Left cardiac atrium (tissue), 4 donors: Measurements from ENCODE around the gene LGALS9. TPM values are rescaled to one million over a fixed set of nuclear protein-coding genes. Genes with fewer than 3 reads are reported as not detected.
A peak's percentile ranks its signal among the peaks of the same experiment; 100 is the strongest.

Experiments used
- ATAC-seq, 2 donors: fragments of 200-7000 bp; cut with Tn5 transposase; one replicate each; pipeline ENCODE4 v1.9.1; 2020; ENCODE audit warnings: mild to moderate bottlenecking in 2 of 2, moderate library complexity in 2 of 2
- DNase-seq: peaks from one replicate; pipeline ENCODE4 v3.0.0-alpha.2; 2020
- intact Hi-C, 2 donors: fragments of 100-400 bp; cut with DNase I; formaldehyde crosslinking; loops; one replicate each; pipeline versions ENCODE4 v1.14.1 to v1.15.1; 2022 to 2023
- long read RNA-seq: library from polyadenylated mRNA; unstranded; transcript quantifications from one replicate; pipeline ENCODE4 v2.0.0, GENCODE V29; 2021
- total RNA-seq, 2 donors: library from RNA; stranded (reverse); fragmentation: NEBNext Ultra II Directional; extraction: Animal tissue kit (Norgen Biotek cat#: 25700); gene quantifications; one replicate each; pipeline ENCODE4 v1.2.1, GENCODE V29; 2021
- donor health status: DM: no; HTN: yes; CAD: no.
- donor health status: DM: no; HTN: yes; CAD: no; lungs with severe emphysema.
- donor health status: DM: yes; HTN: yes; CAD: no.
- donor health status: Dilated cardiomyopathy.

Gene LGALS9
- 10 to 100 TPM; 32.2 to 49.3 TPM for total RNA-seq
- long read RNA-seq, partial matches to known transcripts = 1 of 9 reads
- long read RNA-seq, other reads (novel, unspliced or antisense) = 3 of 9 reads

- ATAC-seq (peak; percentile 7 to 10), DNase-seq (no peak)
- intact Hi-C loops = no loop called here
Observed at GRCh38 chr17:27630607-27631410, at the start of gene LGALS9. Gene LGALS9 (plus strand): TSS chr17:27631188. CDS start chr17:27631266, 78 bp downstream.

- DNase-seq = no peak
- ATAC-seq = no peak
- intact Hi-C loops = no loop called here
Observed at GRCh38 chr17:27582696-27583095, 48.3 kb upstream of the LGALS9 start.

- DNase-seq (no peak), ATAC-seq (no peak)
- intact Hi-C loops = no loop called here
Observed at GRCh38 chr17:27585153-27585681, 45.8 kb upstream of the LGALS9 start.

GRCh38 chr17:27585792-27586191, 45.2 kb upstream of the LGALS9 start:
- no peak for ATAC-seq
- DNase-seq = no peak
- intact Hi-C loops = no loop called here

DNA sequence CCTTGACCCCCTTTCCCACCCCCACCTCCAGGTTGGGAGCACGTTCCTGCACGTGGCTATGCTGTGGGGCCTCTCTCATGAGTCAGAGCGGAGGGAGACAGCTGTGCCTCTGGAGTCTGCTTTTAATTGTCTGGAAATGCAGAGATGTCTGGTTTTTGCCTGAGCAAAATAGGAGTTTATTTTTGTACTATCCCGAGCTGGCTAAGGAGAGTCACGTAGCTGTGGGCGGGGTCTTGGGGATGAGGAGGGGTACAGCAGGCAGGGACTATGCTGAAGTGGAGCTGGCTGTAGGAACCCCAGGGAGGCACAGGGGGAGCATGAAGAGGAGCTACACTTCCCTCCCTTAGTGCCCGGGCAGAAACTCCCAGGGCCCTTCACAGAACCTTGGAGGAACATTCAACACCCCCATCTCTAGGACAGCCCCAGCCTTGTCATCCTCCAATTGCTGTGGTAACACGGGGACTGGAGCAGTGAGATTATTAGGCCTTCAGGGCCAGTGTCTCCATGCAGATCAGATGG, 44.7 kb upstream of the LGALS9 start:
- ATAC-seq (peak in 1 of 2 donors; percentile 31), DNase-seq (no peak)
- intact Hi-C loops = no loop called here

DNA sequence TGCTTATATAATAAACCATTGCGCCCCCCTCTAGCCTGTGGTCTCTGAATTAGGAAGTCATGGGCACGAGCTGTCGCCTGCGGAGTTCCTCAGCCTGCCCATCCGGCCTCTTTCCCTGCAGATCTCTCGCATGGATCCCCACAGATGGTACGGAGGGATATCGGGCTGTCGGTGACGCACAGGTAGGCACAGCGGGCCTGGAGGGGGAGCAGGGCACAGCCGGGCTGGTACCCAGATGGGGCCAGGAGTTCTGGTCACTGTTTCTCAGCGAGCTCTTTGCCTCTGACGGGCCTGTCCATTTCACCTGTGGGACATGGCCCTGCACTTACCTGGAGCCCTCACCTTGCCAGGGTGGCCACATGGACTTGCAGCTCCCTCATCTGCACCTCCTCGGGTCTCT, 42.6 kb upstream of the LGALS9 start:
- DNase-seq = no peak
- intact Hi-C loops = no loop called here
- no peak for ATAC-seq

GRCh38 chr17:27590864-27591263, 40.1 kb upstream of the LGALS9 start:
- ATAC-seq (no peak), DNase-seq (no peak)
- intact Hi-C loops = loop anchor here in 1 of 2 donors (10.0 kb wide), 1 partner anchor 96 kb away; no protein-coding TSS in a partner anchor

DNA sequence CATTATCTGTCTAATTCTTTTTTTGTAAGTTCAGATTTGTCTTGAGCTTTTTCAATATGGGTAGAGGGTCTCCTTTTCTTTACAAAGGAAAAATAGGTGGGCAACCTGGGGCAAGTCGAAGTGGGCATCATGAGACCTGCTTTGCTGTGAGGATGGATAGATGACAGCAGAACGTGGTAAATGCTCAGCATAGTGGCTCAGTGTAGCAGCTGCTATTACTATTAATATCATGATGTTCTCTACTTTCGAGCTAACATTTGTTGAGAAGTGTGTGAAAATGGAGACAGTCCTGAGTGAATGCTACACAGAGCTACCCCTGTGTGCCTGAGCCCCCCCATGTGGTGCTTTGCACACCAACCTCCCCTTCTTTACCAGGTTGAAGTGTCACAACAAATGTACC, 39.0 kb upstream of the LGALS9 start:
- no peak for ATAC-seq
- intact Hi-C loops = loop anchor here in 1 of 2 donors (10.0 kb wide), 1 partner anchor 97 kb away; no protein-coding TSS in a partner anchor
- DNase-seq = no peak

DNA sequence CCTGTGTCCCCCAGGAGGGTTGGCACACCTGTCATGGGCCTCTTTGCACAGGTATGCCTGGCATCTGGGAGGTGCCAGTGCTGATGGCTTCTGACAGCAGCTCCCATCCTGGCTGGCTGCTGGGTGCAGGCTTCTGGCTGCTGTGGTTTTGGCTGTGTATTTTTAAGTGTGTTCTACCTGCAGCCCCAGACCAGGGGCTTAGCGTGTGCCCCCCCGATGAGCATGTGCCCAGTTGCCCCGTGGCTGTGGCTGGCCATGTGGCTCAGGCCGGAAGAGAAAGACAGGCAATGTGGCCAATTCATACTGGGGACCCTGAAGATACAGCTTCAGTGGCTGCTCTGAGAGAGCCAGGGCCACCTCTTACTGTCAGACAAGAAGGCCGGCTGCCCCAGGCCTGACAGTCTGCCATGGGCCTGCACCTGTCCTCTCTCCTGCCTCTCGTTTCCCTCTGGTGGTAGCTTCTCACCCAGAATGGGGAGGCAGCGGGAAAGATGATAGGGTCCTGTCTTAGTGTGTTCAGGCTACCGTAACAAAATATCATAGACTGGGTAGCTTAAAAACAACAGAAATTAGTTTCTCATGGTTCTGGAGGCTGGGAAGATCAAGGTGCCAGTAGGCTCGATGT, 37.6 kb upstream of the LGALS9 start:
- intact Hi-C loops = loop anchor here in 1 of 2 donors (10.0 kb wide), 1 partner anchor 99 kb away; no protein-coding TSS in a partner anchor
- ATAC-seq = no peak
- no peak for DNase-seq

- ATAC-seq (no peak), DNase-seq (no peak)
- intact Hi-C loops = loop anchor here in 1 of 2 donors (10.0 kb wide), 1 partner anchor 99 kb away; no protein-coding TSS in a partner anchor
Observed at GRCh38 chr17:27593857-27594255, 37.1 kb upstream of the LGALS9 start.

- intact Hi-C loops = loop anchor here (5.0 to 10.0 kb wide), 4 partner anchors 33 to 363 kb away; partner anchors contain the start of gene KSR1 (in 2 of the 2)
- DNase-seq = no peak
- no peak for ATAC-seq
Observed at GRCh38 chr17:27595208-27595607, 35.8 kb upstream of the LGALS9 start.

GRCh38 chr17:27596096-27596495, 34.9 kb upstream of the LGALS9 start:
- ATAC-seq (peak in 1 of 2 donors; percentile 35), DNase-seq (no peak)
- intact Hi-C loops = loop anchor here (5.0 to 10.0 kb wide), 4 partner anchors 34 to 364 kb away; partner anchors contain the start of gene KSR1 (in 2 of the 2)

GRCh38 chr17:27596566-27597187, 34.3 kb upstream of the LGALS9 start:
- DNase-seq = no peak
- intact Hi-C loops = loop anchor here (5.0 to 10.0 kb wide), 4 partner anchors 34 to 364 kb away; partner anchors contain the start of gene KSR1 (in 2 of the 2)
- peak in 1 of 2 donors; percentile 4 for ATAC-seq

- intact Hi-C loops = loop anchor here (5.0 to 10.0 kb wide), 4 partner anchors 35 to 365 kb away; partner anchors contain the start of gene KSR1 (in 2 of the 2)
- ATAC-seq = no peak
- no peak for DNase-seq
Observed at GRCh38 chr17:27597188-27597580, 33.8 kb upstream of the LGALS9 start.

DNA sequence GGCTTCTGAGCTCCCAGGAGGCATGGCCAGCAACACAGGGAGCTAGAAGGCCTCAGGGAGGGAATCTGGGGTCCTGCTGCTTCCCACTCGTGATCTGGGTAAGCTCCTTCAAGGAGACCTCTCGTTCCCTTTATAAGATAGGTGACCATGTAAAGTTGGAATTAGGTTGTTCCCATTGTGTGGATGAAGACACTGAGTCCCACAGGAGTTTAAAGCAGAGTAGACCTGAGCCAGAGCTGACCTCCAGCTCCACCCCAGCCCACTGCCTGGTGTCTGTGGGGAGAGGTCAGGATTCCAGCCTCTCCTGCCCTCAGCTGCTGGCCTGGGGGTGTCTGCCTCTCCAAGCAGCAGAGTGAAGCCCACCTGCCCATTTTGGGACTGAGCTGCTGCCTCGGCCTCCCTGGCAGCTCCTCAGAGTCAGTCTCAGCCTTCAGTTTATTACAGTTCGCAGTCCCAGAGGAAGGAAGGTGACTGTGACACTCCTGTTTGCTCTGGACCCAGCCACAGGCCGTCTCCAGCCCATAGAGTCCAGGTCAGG, 33.1 kb upstream of the LGALS9 start:
- intact Hi-C loops = loop anchor here (5.0 to 10.0 kb wide), 4 partner anchors 36 to 366 kb away; partner anchors contain the start of gene KSR1 (in 2 of the 2)
- ATAC-seq = no peak
- DNase-seq = no peak

DNA sequence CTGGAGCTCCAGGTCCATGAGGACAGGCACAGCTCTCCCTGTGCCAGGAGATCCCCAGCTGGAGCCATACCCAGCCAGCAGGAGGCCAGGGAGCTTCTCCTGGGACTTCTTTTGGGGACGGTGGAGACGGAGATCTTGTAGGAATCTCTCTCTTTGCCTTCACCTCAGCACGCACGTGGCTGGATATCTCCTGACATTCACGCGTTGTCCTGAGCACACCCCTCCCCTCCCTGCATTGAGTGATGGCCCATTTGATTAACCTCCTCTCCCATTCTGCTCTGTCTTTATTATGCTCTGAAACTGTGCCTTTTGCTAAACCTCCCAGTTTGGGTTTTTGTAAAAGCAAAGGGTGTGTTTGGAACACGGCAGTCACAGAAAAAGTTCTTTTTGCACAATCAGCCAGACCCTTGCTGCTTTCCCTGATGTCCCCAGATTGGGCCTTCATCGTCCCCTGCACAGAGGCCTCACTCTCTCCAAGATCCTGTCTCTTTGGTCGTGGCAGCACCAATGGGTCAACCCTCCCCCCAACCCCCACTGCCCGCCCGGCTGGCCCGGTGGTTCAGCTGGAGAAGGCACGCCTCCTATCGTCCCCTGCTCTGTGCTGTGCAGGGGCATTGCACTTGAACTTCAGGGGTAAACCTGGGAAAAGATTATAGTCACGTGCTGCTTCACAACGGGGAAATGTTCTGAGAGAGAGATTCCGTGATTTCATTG, 32.5 kb upstream of the LGALS9 start:
- ATAC-seq = no peak
- DNase-seq = no peak
- intact Hi-C loops = loop anchor here (5.0 to 10.0 kb wide), 4 partner anchors 36 to 366 kb away; partner anchors contain the start of gene KSR1 (in 2 of the 2)

GRCh38 chr17:27600471-27600870, 30.5 kb upstream of the LGALS9 start:
- no peak for DNase-seq
- ATAC-seq = no peak
- intact Hi-C loops = loop anchor here (1.0 to 10.0 kb wide), 8 partner anchors 108 to 358 kb away; no protein-coding TSS in a partner anchor
